HG02943 (cell line): ENCODE results near the gene RAB39B.
"Not testable (repeated sequence)": the region's sequence is repeated elsewhere in the genome, so short reads cannot be mapped to it uniquely, and the experiment has no call there.

Source experiments
- ATAC-seq: cut with Tn5 transposase; IDR thresholded peaks from one replicate; pipeline ENCODE4 v1.9.1; 2021; ENCODE audit warnings: mild to moderate bottlenecking, low read depth, moderate library complexity; ENCODE audit not compliant: unreplicated experiment

Gene RAB39B, protein sequence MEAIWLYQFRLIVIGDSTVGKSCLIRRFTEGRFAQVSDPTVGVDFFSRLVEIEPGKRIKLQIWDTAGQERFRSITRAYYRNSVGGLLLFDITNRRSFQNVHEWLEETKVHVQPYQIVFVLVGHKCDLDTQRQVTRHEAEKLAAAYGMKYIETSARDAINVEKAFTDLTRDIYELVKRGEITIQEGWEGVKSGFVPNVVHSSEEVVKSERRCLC

DNA sequence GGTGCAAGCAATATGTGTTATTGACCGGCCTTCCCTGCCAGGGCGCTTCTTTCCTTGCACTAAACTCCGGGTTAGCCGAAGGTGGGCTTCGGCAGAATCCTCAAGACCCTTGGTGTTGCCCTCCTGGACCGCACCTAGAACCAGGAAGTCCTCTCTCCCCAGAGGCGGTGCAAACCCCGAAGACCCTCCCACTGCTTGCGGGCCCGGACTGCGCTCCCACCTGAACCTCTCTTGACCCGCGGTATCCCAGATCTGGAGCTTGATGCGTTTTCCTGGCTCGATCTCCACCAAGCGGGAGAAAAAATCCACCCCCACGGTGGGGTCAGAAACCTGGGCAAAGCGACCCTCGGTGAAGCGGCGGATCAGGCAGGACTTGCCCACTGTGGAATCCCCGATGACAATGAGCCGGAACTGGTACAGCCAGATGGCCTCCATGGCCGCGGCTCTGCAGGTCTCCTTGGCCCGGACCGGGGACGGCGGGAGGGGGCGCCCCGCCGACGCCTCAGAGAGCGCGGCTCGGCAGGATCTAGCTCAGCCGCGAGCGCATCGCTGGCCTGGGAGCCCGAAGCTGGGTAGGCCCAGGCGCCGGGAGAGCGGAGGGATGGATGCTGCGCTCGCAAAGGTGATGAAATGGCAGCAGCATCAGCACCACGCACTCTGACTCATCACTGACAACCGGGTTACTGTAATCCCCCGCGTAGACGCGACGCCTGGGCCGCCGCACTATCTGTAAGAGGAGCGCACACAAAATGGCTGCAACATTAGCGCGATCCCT lies at the start of gene RAB39B:
TSS of gene RAB39B (minus strand) at position 638 of the 775 bp plus-strand sequence. CDS start at position 435, 203 bp downstream.
- peak; percentile 82 for ATAC-seq

DNA sequence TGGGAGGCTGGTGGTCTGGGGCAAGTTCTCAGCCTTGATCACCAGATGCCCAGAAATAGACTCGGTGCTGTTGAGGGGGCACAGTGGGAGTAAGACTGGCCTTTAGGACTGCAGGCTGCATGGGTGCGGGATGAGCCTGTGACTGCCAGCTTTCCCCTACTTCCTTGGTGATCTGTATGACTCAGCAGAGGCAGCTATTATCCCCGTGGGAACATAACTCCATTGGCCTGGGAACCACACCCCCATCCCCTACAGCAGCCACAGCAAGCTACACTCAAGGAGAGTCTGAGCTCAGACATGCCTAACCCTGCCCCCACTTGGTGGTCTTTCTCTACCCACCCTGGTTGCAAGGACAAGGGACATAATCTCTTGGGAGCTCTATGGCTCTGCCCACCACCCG lies 49.5 kb upstream of the RAB39B start:
- ATAC-seq, result no peak

GRCh38 chrX:155293771-155294170 lies 29.5 kb upstream of the RAB39B start:
- ATAC-seq, result no peak

DNA sequence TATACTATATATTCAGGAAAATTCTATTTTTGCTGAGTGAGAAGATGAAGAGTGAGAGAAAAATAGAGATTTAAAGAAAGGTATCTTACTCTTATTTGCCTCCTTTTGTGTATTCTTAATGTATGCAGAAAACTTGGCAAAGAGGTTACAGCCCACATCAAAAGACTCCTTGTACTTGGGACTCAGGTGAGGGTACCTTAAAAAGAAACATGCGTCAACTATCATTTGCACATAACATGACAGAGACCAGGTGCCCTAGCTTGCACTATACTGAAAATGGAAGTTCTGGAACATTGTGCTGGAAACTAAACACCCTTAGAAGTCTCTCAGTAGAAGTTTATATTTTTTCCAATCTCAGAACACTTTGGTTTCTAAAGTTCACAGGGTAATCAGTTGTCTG lies 15.6 kb upstream of the RAB39B start:
- ATAC-seq, result no peak

DNA sequence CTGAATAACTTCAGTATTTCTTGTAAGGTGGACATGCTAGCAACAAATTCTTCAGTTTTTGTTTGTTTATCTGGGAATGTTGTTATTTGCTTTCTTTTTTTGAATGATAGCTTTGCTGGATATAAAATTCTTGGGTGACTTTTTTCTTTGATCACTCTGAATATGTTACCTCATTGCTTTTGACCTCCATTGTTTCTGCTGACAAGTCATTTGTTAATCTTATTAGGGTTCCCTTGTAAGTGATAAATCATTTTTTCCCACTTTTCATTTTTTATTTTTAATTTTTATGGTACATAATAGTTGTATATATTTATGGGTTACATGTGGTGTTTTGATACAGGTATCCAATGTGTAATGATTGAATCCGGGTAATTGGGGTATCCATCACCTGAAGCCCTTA lies 6.7 kb upstream of the RAB39B start:
- ATAC-seq, result no peak

GRCh38 chrX:155267995-155268394 lies 3.7 kb upstream of the RAB39B start:
- ATAC-seq, result not testable (repeated sequence)

GRCh38 chrX:155266439-155266838 lies 2.1 kb upstream of the RAB39B start:
- ATAC-seq, result no peak

- ATAC-seq, result peak; percentile 41
Observed at GRCh38 chrX:155262970-155263754, 1.1 kb downstream of the RAB39B start.

- no peak for ATAC-seq
Observed at GRCh38 chrX:155259752-155260151, 4.5 kb downstream of the RAB39B start.

GRCh38 chrX:155251391-155251790 lies 12.9 kb downstream of the RAB39B start:
- no peak for ATAC-seq

GRCh38 chrX:155247497-155247896 lies 16.8 kb downstream of the RAB39B start:
- no peak for ATAC-seq

GRCh38 chrX:155246748-155247147 lies 17.5 kb downstream of the RAB39B start:
- ATAC-seq, result no peak

DNA sequence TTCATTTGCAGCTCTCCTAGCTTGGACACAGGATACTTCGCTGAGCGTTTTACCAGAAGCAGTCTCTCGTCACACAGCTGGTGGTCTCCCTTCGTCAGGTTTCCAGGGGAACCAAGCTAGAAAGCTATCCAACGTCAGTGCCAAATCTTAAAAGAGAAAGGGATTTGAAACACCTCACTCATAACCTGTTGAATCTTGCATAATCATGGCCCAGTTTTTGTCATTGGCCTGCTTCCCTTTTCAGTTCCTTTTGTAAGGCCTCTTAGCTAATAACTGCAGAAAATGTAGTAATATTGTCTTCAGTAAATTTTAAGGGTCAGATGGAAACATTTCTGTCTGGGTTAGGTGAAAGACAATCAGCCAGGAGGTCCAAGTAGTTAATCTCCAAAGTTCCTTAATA lies 22.0 kb downstream of the RAB39B start:
- ATAC-seq, result no peak

- ATAC-seq, result no peak
Observed at GRCh38 chrX:155237719-155238118, 26.6 kb downstream of the RAB39B start.

DNA sequence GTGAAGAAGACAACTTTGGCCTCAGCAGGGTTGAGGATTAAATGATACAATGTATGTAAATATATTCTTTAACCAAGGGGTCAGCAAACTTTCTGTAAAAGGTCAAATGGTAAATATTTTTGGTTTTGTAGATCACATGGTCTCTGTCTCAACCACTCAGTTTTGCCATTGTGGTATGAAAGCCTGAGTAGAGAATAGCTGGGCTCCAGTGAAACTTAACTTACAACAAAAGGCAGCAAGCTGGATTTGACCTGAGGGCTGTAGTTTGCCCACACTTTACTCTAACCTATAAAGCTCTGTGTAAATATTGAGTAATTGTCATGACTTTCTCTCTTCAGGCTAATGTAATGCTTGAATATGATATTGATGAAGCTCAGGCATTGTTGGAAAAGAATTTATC lies 28.4 kb downstream of the RAB39B start:
- ATAC-seq, result no peak

- ATAC-seq, result no peak
Observed at GRCh38 chrX:155231163-155231562, 33.1 kb downstream of the RAB39B start.

DNA sequence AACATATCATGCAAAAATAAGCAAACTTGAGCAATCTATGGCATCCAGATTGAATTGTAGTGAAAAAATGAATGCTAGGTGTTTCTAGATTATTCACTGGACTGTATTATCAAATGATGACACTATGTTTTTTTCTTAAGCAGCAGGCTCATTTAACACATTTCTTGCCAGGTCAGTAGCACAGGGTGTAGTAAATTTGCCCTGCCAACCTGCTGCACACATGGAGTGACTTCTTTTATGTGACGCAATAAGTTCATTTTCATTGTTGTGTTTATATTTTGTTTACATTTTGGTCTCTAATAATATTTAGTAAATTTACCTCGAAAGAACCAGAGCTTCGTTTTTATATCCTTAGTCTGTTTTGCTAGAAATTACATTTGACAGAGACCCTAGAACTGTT lies 38.5 kb downstream of the RAB39B start:
- ATAC-seq, result no peak

GRCh38 chrX:155223746-155224145 lies 40.5 kb downstream of the RAB39B start:
- not testable (repeated sequence) for ATAC-seq

GRCh38 chrX:155221351-155221750 lies 42.9 kb downstream of the RAB39B start:
- no peak for ATAC-seq

DNA sequence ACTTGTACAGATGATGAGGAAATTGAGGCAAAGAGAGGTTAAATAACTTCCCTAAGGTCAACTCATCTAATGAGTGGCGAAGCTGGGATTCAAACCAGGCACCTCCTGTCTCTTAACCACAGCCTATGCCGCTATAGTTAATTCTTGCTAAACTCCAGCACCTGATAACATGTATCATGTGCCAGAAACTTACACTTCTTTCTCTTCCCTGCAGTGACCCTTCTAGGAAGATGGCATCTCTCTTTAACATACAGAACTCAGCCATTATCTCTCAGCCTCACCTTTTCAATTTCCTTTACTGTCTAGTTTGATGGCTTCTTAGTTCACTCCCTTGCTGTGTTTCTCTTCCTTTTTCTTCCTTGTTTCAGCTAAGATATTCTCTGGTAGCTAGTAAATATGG lies 45.5 kb downstream of the RAB39B start:
- ATAC-seq, result no peak

- no peak for ATAC-seq
Observed at GRCh38 chrX:155216940-155217440, 47.3 kb downstream of the RAB39B start.
